Breast epithelium (tissue), 4 donors: Measurements from ENCODE around the gene CLCN2. TPM values are rescaled to one million over a fixed set of nuclear protein-coding genes. Genes with fewer than 3 reads are reported as not detected.
A peak's percentile ranks its signal among the peaks of the same experiment; 100 is the strongest.
"Not testable (repeated sequence)": the region's sequence is repeated elsewhere in the genome, so short reads cannot be mapped to it uniquely, and the experiment has no call there.

ENCODE experiments used
- DNase-seq, 2 donors: peaks; one replicate each; pipeline ENCODE4 v3.0.0-alpha.2; 2019; ENCODE audit warnings: low spot score in 2 of 2
- H3K27ac ChIP-seq, 2 donors: fragments of 200-600 bp; sonication (generic) in 1 of 2; one replicate each; pipeline ENCODE4 v1.5.1; 2016 to 2019; ENCODE audit warnings: mild to moderate bottlenecking in 1 of 2
- H3K27me3 ChIP-seq, 2 donors: fragments of 200-600 bp; sonication (generic) in 1 of 2; one replicate each; pipeline versions ENCODE4 v1.5.1 to v1.6.0; 2017 to 2019; ENCODE audit warnings: control low read depth in 1 of 2, mild to moderate bottlenecking in 1 of 2
- H3K36me3 ChIP-seq: fragments of 200-600 bp; one replicate; pipeline ENCODE4 v1.5.1; 2019
- H3K4me1 ChIP-seq, 2 donors: fragments of 200-600 bp; sonication (generic); one replicate each; pipeline ENCODE4 v1.5.1; 2016 to 2019; ENCODE audit warnings: control low read depth in 1 of 2
- H3K4me3 ChIP-seq, 3 donors: fragments of 200-600 bp; sonication (generic); 1 replicate in 2 of 3; 2 replicates in 1 of 3; pipeline ENCODE4 v1.5.1; 2016 to 2019; ENCODE audit warnings: mild to moderate bottlenecking in 3 of 3, moderate library complexity in 2 of 3
- H3K9me3 ChIP-seq, 2 donors: fragments of 200-600 bp; sonication (generic) in 1 of 2; one replicate each; pipeline ENCODE4 v1.5.1; 2016 to 2019; ENCODE audit warnings: control low read depth in 1 of 2
- CTCF ChIP-seq, 3 donors: fragments of 450-650 bp; IDR thresholded peaks; one replicate each; pipeline ENCODE4 v1.5.1; 2016 to 2017; ENCODE audit warnings: antibody characterized with exemption in 3 of 3, mild to moderate bottlenecking in 3 of 3, moderate library complexity in 3 of 3
- POLR2A ChIP-seq: fragments of 450-650 bp; IDR thresholded peaks from one replicate; pipeline ENCODE4 v1.6.1; 2016; ENCODE audit warnings: antibody characterized with exemption, mild to moderate bottlenecking, moderate library complexity
- POLR2AphosphoS5 ChIP-seq, 3 donors: sonication (generic); formaldehyde crosslinking; IDR thresholded peaks; one replicate each; pipeline ENCODE4 v1.6.1; 2017; ENCODE audit warnings: antibody characterized with exemption in 3 of 3
- intact Hi-C: fragments of 100-400 bp; cut with DNase I; formaldehyde crosslinking; loops from one replicate; pipeline ENCODE4 v1.15.1; 2023; ENCODE audit warnings: low total_unique reads
- total RNA-seq, 3 donors: library from RNA; depleted of rRNA; stranded (reverse); fragments of >200 nt; gene quantifications; one replicate each; pipeline ENCODE4 v1.1.0, GENCODE V29; 2016

The CLCN2 gene
- total RNA-seq, 3 donors from 2014 or later: 2.1 to 4.2 (median 2.6) TPM

DNA sequence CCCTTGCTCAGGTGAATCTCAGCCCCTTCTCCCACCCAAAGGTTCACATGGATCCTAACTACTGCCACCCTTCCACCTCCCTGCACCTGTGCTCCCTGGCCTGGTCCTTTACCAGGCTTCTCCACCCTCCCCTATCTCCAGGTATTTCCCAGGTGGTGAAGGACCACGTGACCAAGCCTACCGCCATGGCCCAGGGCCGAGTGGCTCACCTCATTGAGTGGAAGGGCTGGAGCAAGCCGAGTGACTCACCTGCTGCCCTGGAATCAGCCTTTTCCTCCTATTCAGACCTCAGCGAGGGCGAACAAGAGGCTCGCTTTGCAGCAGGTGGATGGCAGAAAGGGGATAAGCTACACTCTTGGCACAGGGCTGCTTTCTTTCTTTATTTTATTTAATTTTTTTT, 19.5 kb downstream of the CLCN2 start:
- Histone ChIP-seq H3K9me3 (no peaks in the 10 kb centered on the region), H3K27ac (peak overlapping the region in 1 of 2 donors; percentile 22), H3K36me3 (no peaks in the 10 kb centered on the region), H3K27me3 (no peaks in the 10 kb centered on the region), H3K4me1 (peaks cover 8 to 11% of the 10 kb centered on the region in 2 donors), H3K4me3 (no peak overlapping the region)
- DNase-seq: peak in 1 of 2 donors; percentile 83
- TF ChIP-seq POLR2A (no peak), CTCF (IDR thresholded peaks at IDR 0.05) (no peak), POLR2AphosphoS5 (IDR thresholded peaks at IDR 0.05) (no peak)
- intact Hi-C loops: no loop called here

DNA sequence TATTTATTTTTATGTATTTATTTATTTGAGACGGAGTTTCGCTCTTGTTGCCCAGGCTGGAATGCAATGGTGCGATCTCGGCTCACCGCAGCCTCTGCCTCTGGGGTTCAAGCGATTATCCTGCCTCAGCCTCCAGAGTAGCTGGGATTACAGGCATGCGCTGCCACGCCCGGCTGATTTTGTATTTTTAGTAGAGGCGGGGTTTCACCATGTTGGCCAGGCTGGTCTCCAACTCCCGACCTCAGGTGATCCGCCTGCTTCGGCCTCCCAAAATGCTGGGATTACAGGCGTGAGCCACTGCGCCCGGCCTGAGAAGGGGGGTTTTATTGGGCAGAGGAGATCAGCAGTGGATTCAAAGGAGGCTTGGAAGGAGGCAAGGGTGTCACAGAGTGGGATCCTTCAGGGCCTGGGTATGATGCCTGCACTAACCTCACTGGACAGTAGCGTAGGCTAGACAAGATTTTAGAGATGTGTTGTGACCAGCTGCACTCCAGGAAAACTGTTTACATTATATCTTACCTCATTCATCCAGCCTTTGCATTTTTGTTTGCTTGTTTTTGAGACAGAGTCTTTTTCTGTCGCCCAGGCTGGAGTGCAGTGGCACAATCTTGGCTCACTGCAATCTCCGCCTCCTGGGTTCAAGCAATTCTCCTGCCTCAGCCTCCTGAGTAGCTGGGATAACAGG, 21.8 kb downstream of the CLCN2 start:
- H3K4me3 ChIP-seq, H3K36me3 ChIP-seq, intact Hi-C loops, H3K9me3 ChIP-seq, DNase-seq, H3K27me3 ChIP-seq: not testable (repeated sequence)
- peak overlapping the region in 1 of 2 donors; percentile 98 for H3K27ac ChIP-seq
- H3K4me1 ChIP-seq: peaks cover 8 to 11% of the 10 kb centered on the region in 2 donors

DNA sequence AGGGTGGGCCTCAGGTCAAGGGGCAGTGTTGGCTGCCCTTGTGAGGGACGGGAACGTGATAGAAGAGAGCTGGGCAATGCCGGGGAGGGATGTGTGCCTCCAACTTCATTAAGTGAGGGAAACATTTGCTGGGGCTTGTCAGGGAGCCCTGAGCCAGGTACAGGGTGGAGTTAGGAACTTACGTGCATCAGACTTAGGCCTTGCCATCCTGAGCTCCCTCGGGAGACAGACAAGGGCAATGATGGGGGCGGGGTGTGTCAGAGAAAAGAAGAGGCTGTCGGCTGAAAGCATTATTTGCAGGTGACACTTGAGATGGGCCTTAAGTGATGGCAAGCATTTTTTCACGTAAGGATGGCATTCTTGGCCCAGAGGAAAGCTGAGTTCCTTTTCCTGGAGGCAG, 22.4 kb downstream of the CLCN2 start:
- H3K36me3 ChIP-seq: no peaks in the 10 kb centered on the region
- H3K4me3 ChIP-seq: peak overlapping the region in 2 of 3 donors; percentile 83 to 84
- intact Hi-C loops: no loop called here
- no peaks in the 10 kb centered on the region for H3K9me3 ChIP-seq
- DNase-seq: no peak
- TF ChIP-seq POLR2AphosphoS5 (IDR thresholded peaks at IDR 0.05) (no peak), POLR2A (no peak), CTCF (IDR thresholded peaks at IDR 0.05) (no peak)
- peaks cover 8 to 11% of the 10 kb centered on the region in 2 donors for H3K4me1 ChIP-seq
- no peaks in the 10 kb centered on the region for H3K27me3 ChIP-seq
- H3K27ac ChIP-seq: peak overlapping the region; percentile 98

- no peak for TF ChIP-seq POLR2A
- peak; percentile 31 to 63 (median 35) for TF ChIP-seq POLR2AphosphoS5 (IDR thresholded peaks at IDR 0.05)
- peak in 2 of 3 donors; percentile 9 to 11 for TF ChIP-seq CTCF (IDR thresholded peaks at IDR 0.05)
- Histone ChIP-seq H3K4me3 (peak overlapping the region in 2 of 3 donors; percentile 83 to 84), H3K36me3 (peaks cover 4% of the 10 kb centered on the region), H3K27ac (peak overlapping the region; percentile 98), H3K4me1 (peaks cover 8 to 11% of the 10 kb centered on the region in 2 donors), H3K9me3 (no peaks in the 10 kb centered on the region), H3K27me3 (no peaks in the 10 kb centered on the region)
- peak in 1 of 2 donors; percentile 71 for DNase-seq
- intact Hi-C loops: loop anchor here (1.0 kb wide), 1 partner anchor 23 kb away; the partner anchor contains the start of genes CLCN2 and POLR2H
Observed at GRCh38 chr3:184338511-184338945, 22.9 kb downstream of the CLCN2 start.

DNA sequence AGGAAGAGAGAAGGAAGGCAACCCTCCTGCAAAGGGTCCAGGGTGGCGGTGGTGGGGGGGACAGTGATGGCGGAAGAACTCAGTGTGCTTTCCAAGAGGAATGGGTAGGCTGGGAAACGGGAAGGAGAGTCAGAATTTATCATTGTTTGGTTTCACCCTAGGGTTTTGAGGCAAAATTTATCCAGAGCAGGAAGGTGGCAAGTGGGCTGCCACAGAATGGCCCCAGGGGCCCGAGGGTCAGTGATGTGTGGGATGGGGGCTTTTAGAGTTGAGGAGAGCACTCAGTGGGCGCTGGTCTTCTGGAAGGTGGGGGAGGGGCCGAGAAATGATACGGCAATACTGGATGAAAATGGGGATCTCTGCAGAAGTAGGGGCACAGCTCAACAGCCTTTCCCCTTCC, 23.4 kb downstream of the CLCN2 start:
- intact Hi-C loops: loop anchor here (1.0 kb wide), 1 partner anchor 23 kb away; the partner anchor contains the start of genes CLCN2 and POLR2H
- TF ChIP-seq CTCF (IDR thresholded peaks at IDR 0.05): no peak
- no peak for TF ChIP-seq POLR2AphosphoS5 (IDR thresholded peaks at IDR 0.05)
- TF ChIP-seq POLR2A: no peak
- Histone ChIP-seq H3K27ac (peak overlapping the region; percentile 98), H3K4me3 (peak overlapping the region in 2 of 3 donors; percentile 83 to 84), H3K4me1 (peaks cover 8 to 11% of the 10 kb centered on the region in 2 donors), H3K9me3 (no peaks in the 10 kb centered on the region), H3K36me3 (peaks cover 5% of the 10 kb centered on the region), H3K27me3 (no peaks in the 10 kb centered on the region)
- no peak for DNase-seq
